OCI-LY1 (cell line): ENCODE results near the gene FAAH.

ENCODE experiments used
- H2AFZ ChIP-seq: fragments of 200-600 bp; sonication (generic), shearing (Covaris generic); 2 replicates; pipeline ENCODE4 v1.6.0; 2014; ENCODE audit warnings: antibody characterized with exemption, mild to moderate bottlenecking, low read length
- H3F3A ChIP-seq: fragments of 200-600 bp; sonication (generic), shearing (Covaris generic); 2 replicates; pipeline ENCODE4 v1.6.0; 2014; ENCODE audit warnings: mild to moderate bottlenecking, antibody characterized with exemption, low read length, moderate library complexity; ENCODE audit not compliant: insufficient read depth
- H3K27ac ChIP-seq: fragments of 200-600 bp; sonication (generic); 2 replicates; pipeline ENCODE4 v1.5.1; 2014; ENCODE audit warnings: low read length, mixed run types, mild to moderate bottlenecking, low read depth; ENCODE audit not compliant: poor library complexity, severe bottlenecking
- H3K27me3 ChIP-seq: fragments of 200-600 bp; sonication (generic); 2 replicates; pipeline ENCODE4 v1.6.0; 2014; ENCODE audit warnings: antibody characterized with exemption, mild to moderate bottlenecking, low read length, moderate library complexity; ENCODE audit not compliant: insufficient read depth
- H3K36me3 ChIP-seq: fragments of 200-600 bp; sonication (generic); 2 replicates; pipeline ENCODE4 v1.6.1; 2014; ENCODE audit warnings: mild to moderate bottlenecking, antibody characterized with exemption, low read length, moderate library complexity, mixed read lengths; ENCODE audit not compliant: insufficient read depth
- H3K4me1 ChIP-seq: fragments of 200-600 bp; sonication (generic); 2 replicates; pipeline ENCODE4 v1.5.1; 2014; ENCODE audit warnings: mild to moderate bottlenecking, low read length, moderate library complexity; ENCODE audit not compliant: insufficient read depth, severe bottlenecking
- H3K4me2 ChIP-seq: fragments of 200-600 bp; sonication (generic), shearing (Covaris generic); 2 replicates; pipeline ENCODE4 v1.6.1; 2014; ENCODE audit warnings: low read length
- H3K4me3 ChIP-seq: fragments of 200-600 bp; sonication (generic); 2 replicates; pipeline ENCODE4 v1.5.1; 2014; ENCODE audit warnings: low read length, low read depth, mild to moderate bottlenecking, mixed read lengths; ENCODE audit not compliant: poor library complexity, severe bottlenecking
- H3K79me2 ChIP-seq: fragments of 200-600 bp; shearing (Covaris generic); 2 replicates; pipeline ENCODE4 v1.6.1; 2016; ENCODE audit warnings: mixed run types, low read length, mixed read lengths; ENCODE audit not compliant: insufficient read depth
- H3K9ac ChIP-seq: fragments of 200-600 bp; sonication (generic), shearing (Covaris generic); 2 replicates; pipeline ENCODE4 v1.6.1; 2014; ENCODE audit warnings: mild to moderate bottlenecking, low read length, mixed read lengths
- H3K9me2 ChIP-seq: fragments of 200-600 bp; sonication (generic), shearing (Covaris generic); 2 replicates; pipeline ENCODE4 v1.6.1; 2014; ENCODE audit warnings: low read depth, mild to moderate bottlenecking, low read length, mixed read lengths
- H3K9me3 ChIP-seq: fragments of 200-600 bp; shearing (Covaris generic); 2 replicates; pipeline ENCODE4 v1.6.1; 2014; ENCODE audit warnings: low read length, mixed read lengths
- H4K20me1 ChIP-seq: fragments of 200-600 bp; sonication (generic), shearing (Covaris generic); 2 replicates; pipeline ENCODE4 v1.6.0; 2016; ENCODE audit warnings: mild to moderate bottlenecking, low read length; ENCODE audit not compliant: insufficient read depth
- EZH2 ChIP-seq: fragments of 200-600 bp; sonication (generic), shearing (Covaris generic); IDR thresholded peaks from 2 replicates; pipeline ENCODE4 v1.8.0; 2017; ENCODE audit warnings: borderline replicate concordance, mixed run types, mild to moderate bottlenecking, antibody characterized with exemption, low read length, moderate library complexity, mixed read lengths
- TF ChIP-seq, protein P1 (sequence below): fragments of 200-600 bp; sonication (generic), shearing (Covaris generic); IDR thresholded peaks from 2 replicates; pipeline ENCODE4 v1.5.1; 2017; ENCODE audit warnings: mild to moderate bottlenecking, antibody characterized with exemption, low read length, moderate library complexity, mixed read lengths

FAAH gene

GRCh38 chr1:46422261-46422871, 28.2 kb downstream of the FAAH start:
- H3K27me3 ChIP-seq = no peaks in the 10 kb centered on the region
- no peaks in the 10 kb centered on the region for H3K4me1 ChIP-seq
- TF ChIP-seq, protein P1, sequence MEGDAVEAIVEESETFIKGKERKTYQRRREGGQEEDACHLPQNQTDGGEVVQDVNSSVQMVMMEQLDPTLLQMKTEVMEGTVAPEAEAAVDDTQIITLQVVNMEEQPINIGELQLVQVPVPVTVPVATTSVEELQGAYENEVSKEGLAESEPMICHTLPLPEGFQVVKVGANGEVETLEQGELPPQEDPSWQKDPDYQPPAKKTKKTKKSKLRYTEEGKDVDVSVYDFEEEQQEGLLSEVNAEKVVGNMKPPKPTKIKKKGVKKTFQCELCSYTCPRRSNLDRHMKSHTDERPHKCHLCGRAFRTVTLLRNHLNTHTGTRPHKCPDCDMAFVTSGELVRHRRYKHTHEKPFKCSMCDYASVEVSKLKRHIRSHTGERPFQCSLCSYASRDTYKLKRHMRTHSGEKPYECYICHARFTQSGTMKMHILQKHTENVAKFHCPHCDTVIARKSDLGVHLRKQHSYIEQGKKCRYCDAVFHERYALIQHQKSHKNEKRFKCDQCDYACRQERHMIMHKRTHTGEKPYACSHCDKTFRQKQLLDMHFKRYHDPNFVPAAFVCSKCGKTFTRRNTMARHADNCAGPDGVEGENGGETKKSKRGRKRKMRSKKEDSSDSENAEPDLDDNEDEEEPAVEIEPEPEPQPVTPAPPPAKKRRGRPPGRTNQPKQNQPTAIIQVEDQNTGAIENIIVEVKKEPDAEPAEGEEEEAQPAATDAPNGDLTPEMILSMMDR = no peak
- no peak for TF ChIP-seq EZH2
- no peak overlapping the region for H2AFZ ChIP-seq
- H3K27ac ChIP-seq = no peak overlapping the region
- H3K4me3 ChIP-seq = no peak overlapping the region
- no peaks in the 10 kb centered on the region for H4K20me1 ChIP-seq
- H3K4me2 ChIP-seq = no peak overlapping the region
- no peaks in the 10 kb centered on the region for H3K79me2 ChIP-seq
- no peaks in the 10 kb centered on the region for H3K36me3 ChIP-seq
- H3F3A ChIP-seq = no peaks in the 10 kb centered on the region
- H3K9me3 ChIP-seq = no peaks in the 10 kb centered on the region
- H3K9me2 ChIP-seq = no peaks in the 10 kb centered on the region
- no peak overlapping the region for H3K9ac ChIP-seq

DNA sequence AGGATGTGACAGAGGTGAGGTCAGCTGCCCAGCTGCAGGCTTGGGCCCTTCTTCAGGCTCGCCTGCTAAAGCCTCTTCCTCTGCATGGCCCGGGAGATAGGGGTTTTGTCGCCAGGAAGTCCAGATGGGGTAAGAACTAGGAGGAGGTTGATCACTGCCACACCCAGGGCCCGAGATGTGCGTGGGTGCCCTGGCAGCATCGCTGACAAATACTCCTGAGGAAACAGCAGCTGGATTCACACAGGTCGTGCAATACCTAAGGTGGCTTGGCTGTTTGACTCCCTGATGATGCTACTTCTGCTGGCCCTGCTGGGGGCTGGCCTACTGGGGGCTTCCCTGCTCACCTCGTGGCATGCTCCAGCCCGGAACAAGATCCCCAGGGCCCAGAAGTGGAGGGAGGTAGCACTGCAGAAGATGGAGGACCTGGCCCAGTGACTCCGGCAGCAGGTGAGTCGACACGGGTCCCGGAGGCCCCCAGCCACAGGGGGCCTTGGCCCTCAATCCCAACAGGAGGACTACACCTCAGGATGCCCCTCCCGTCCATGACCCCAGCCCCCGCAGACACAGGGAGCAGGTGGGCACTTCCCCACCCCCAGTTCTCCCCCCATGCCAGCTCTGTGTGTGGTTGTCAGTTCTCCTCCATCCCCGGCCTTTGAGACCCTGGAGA, 29.6 kb downstream of the FAAH start:
- Histone ChIP-seq H3K27me3 (no peaks in the 10 kb centered on the region), H3K4me3 (no peak overlapping the region), H3K4me2 (no peak overlapping the region), H3K79me2 (no peaks in the 10 kb centered on the region), H3K4me1 (no peaks in the 10 kb centered on the region), H3F3A (no peaks in the 10 kb centered on the region), H4K20me1 (no peaks in the 10 kb centered on the region), H3K27ac (no peak overlapping the region), H3K9ac (no peak overlapping the region), H3K36me3 (no peaks in the 10 kb centered on the region), H3K9me2 (no peaks in the 10 kb centered on the region), H3K9me3 (no peaks in the 10 kb centered on the region), H2AFZ (no peak overlapping the region)
- TF ChIP-seq, protein P1 = no peak
- no peak for TF ChIP-seq EZH2

DNA sequence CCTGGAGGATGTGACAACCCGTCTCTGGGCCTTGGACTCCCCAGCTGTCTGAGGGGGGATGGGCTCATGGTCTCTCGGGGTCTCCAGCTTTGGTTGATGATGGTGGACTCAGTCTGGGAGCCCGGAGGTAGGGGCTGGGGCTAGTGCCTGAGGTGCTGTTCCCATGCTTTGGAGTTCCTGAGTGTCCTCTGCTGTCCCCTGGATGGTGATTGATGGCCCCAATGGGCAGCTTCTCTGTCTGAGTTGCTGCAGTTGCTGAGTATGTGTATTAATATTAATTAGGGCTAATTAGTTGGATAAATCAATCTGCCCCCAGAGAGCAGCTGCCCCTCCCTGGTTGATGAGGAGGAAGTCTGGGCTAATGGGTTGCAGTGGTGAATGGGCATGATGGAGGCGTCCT, 30.6 kb downstream of the FAAH start:
- H3K27me3 ChIP-seq = no peaks in the 10 kb centered on the region
- H3K4me3 ChIP-seq = no peak overlapping the region
- H2AFZ ChIP-seq = no peak overlapping the region
- H4K20me1 ChIP-seq = no peaks in the 10 kb centered on the region
- no peak overlapping the region for H3K27ac ChIP-seq
- H3K9me2 ChIP-seq = no peaks in the 10 kb centered on the region
- H3K9ac ChIP-seq = no peak overlapping the region
- no peaks in the 10 kb centered on the region for H3K36me3 ChIP-seq
- no peaks in the 10 kb centered on the region for H3K9me3 ChIP-seq
- no peaks in the 10 kb centered on the region for H3K4me1 ChIP-seq
- no peaks in the 10 kb centered on the region for H3K79me2 ChIP-seq
- TF ChIP-seq, protein P1 = no peak
- TF ChIP-seq EZH2 = no peak
- no peak overlapping the region for H3K4me2 ChIP-seq
- no peaks in the 10 kb centered on the region for H3F3A ChIP-seq
